GM18951 (cell line): ENCODE measurements around the gene VSIG4.

Source experiments
- POLR2A ChIP-seq: IDR thresholded peaks from 4 replicates; pipeline ENCODE4 v1.6.1; 2011; ENCODE audit warnings: mild to moderate bottlenecking; ENCODE audit not compliant: insufficient read length, insufficient read depth; ENCODE audit errors: extremely low read depth
- in situ Hi-C: fragments of 300-500 bp; cut with MboI; formaldehyde crosslinking; loops from one replicate; pipeline ENCODE4 v1.12.0; 2022; ENCODE audit warnings: low sequenced_read_pairs, mixed read lengths, inconsistent platforms; ENCODE audit not compliant: unreplicated experiment

Gene VSIG4

GRCh38 chrX:66020631-66021334, 19.1 kb downstream of the VSIG4 start:
- in situ Hi-C loops = loop anchor here (25.0 kb wide), 1 partner anchor 392 kb away; no protein-coding TSS in a partner anchor
- no peak for TF ChIP-seq POLR2A

- in situ Hi-C loops = loop anchor here (25.0 kb wide), 1 partner anchor 392 kb away; no protein-coding TSS in a partner anchor
- no peak for TF ChIP-seq POLR2A
Measured at GRCh38 chrX:66019974-66020373, 19.9 kb downstream of the VSIG4 start.

- in situ Hi-C loops = loop anchor here (25.0 kb wide), 1 partner anchor 393 kb away; no protein-coding TSS in a partner anchor
- TF ChIP-seq POLR2A = no peak
Measured at GRCh38 chrX:66019310-66019652, 20.6 kb downstream of the VSIG4 start.

GRCh38 chrX:66018585-66019309, 21.1 kb downstream of the VSIG4 start:
- no peak for TF ChIP-seq POLR2A
- in situ Hi-C loops = loop anchor here (25.0 kb wide), 1 partner anchor 394 kb away; no protein-coding TSS in a partner anchor

GRCh38 chrX:66017659-66018170, 22.2 kb downstream of the VSIG4 start:
- in situ Hi-C loops = loop anchor here (25.0 kb wide), 1 partner anchor 395 kb away; no protein-coding TSS in a partner anchor
- TF ChIP-seq POLR2A = no peak

GRCh38 chrX:66016905-66017658, 22.8 kb downstream of the VSIG4 start:
- no peak for TF ChIP-seq POLR2A
- in situ Hi-C loops = loop anchor here (25.0 kb wide), 1 partner anchor 395 kb away; no protein-coding TSS in a partner anchor

- peak; percentile 36 for TF ChIP-seq POLR2A
- in situ Hi-C loops = loop anchor here (25.0 kb wide), 1 partner anchor 396 kb away; no protein-coding TSS in a partner anchor
Measured at GRCh38 chrX:66015900-66016689, 23.8 kb downstream of the VSIG4 start.

GRCh38 chrX:66015152-66015831, 24.6 kb downstream of the VSIG4 start:
- in situ Hi-C loops = loop anchor here (25.0 kb wide), 1 partner anchor 397 kb away; no protein-coding TSS in a partner anchor
- peak; percentile 32 for TF ChIP-seq POLR2A

GRCh38 chrX:66014556-66014955, 25.3 kb downstream of the VSIG4 start:
- no peak for TF ChIP-seq POLR2A
- in situ Hi-C loops = loop anchor here (25.0 kb wide), 1 partner anchor 398 kb away; no protein-coding TSS in a partner anchor

- in situ Hi-C loops = loop anchor here (25.0 kb wide), 1 partner anchor 398 kb away; no protein-coding TSS in a partner anchor
Measured at GRCh38 chrX:66014084-66014483, 25.8 kb downstream of the VSIG4 start.

GRCh38 chrX:66013194-66013816, 26.6 kb downstream of the VSIG4 start:
- no peak for TF ChIP-seq POLR2A
- in situ Hi-C loops = loop anchor here (25.0 kb wide), 1 partner anchor 399 kb away; no protein-coding TSS in a partner anchor

More at GRCh38 chrX:66014084-66014483, 25.8 kb downstream of the VSIG4 start:
- TF ChIP-seq POLR2A = no peak

GRCh38 chrX:66012094-66012534, 27.8 kb downstream of the VSIG4 start:
- TF ChIP-seq POLR2A = no peak
- in situ Hi-C loops = loop anchor here (25.0 kb wide), 1 partner anchor 400 kb away; no protein-coding TSS in a partner anchor
